GM10248 (cell line): ENCODE measurements around the gene DYRK1A.

ENCODE experiments used
- CTCF ChIA-PET: fragments of 300-600 bp; sonication (Branson Sonifier 250); formaldehyde crosslinking; extraction: SDS; loops from one replicate; lab custom pipeline; 2021; ENCODE audit warnings: antibody characterized with exemption; lab: Yijun Ruan, JAX
- POLR2A ChIA-PET: fragments of 350-650 bp; sonication (Branson Sonifier 250); formaldehyde crosslinking; extraction: SDS; loops from one replicate; lab custom pipeline; 2020; ENCODE audit warnings: antibody characterized with exemption; lab: Yijun Ruan, JAX
- DNase-seq: peaks from one replicate; pipeline ENCODE4 v3.0.0; 2012; ENCODE audit errors: extremely low spot score
- CTCF ChIP-seq: IDR thresholded peaks from 2 replicates; pipeline ENCODE4 v1.5.1; 2012; ENCODE audit warnings: mild to moderate bottlenecking, low read depth; ENCODE audit errors: extremely low read depth, missing control alignments, control extremely low read depth

The DYRK1A gene

GRCh38 chr21:37416914-37417313 lies 50.3 kb downstream of the DYRK1A start:
- ChIA-PET POLR2A (interaction anchor here (1.7 kb wide), 1 partner anchor 9 kb away, joined by 5 read pairs; no protein-coding TSS in a partner anchor), CTCF (interaction anchor here (1.1 to 1.6 kb wide), 3 partner anchors 9 to 16 kb away, joined by 3 to 4 read pairs (median 4); no protein-coding TSS in a partner anchor)
- no peak for TF ChIP-seq CTCF
- DNase-seq: no peak

- ChIA-PET CTCF (no interaction called here), POLR2A (no interaction called here)
- no peak for TF ChIP-seq CTCF
Observed at GRCh38 chr21:37419228-37419906, 52.8 kb downstream of the DYRK1A start.

GRCh38 chr21:37421306-37421705 lies 54.7 kb downstream of the DYRK1A start:
- no peak for DNase-seq
- ChIA-PET POLR2A (no interaction called here), CTCF (interaction anchor here (1.6 to 2.3 kb wide), 2 partner anchors 13 to 42 kb away, joined by 4 to 7 read pairs; no protein-coding TSS in a partner anchor)
- TF ChIP-seq CTCF: no peak

More at GRCh38 chr21:37419228-37419906, 52.8 kb downstream of the DYRK1A start:
- no peak for DNase-seq

GRCh38 chr21:37422382-37422781 lies 55.8 kb downstream of the DYRK1A start:
- ChIA-PET CTCF (interaction anchor here (1.0 to 2.3 kb wide), 3 partner anchors 9 to 41 kb away, joined by 4 to 7 read pairs (median 4); no protein-coding TSS in a partner anchor), POLR2A (no interaction called here)
- TF ChIP-seq CTCF: no peak
- no peak for DNase-seq

GRCh38 chr21:37423103-37423502 lies 56.5 kb downstream of the DYRK1A start:
- DNase-seq: no peak
- ChIA-PET POLR2A (no interaction called here), CTCF (interaction anchor here (1.0 to 2.3 kb wide), 2 partner anchors 8 to 41 kb away, joined by 4 to 7 read pairs; no protein-coding TSS in a partner anchor)
- no peak for TF ChIP-seq CTCF

GRCh38 chr21:37424396-37424795 lies 57.8 kb downstream of the DYRK1A start:
- CTCF ChIA-PET: interaction anchor here (1.1 to 2.1 kb wide), 2 partner anchors 9 to 39 kb away, joined by 3 to 8 read pairs; no protein-coding TSS in a partner anchor
- no peak for DNase-seq
- no peak for TF ChIP-seq CTCF
- POLR2A ChIA-PET: no interaction called here
